Keratinocyte (primary cell): ENCODE data around the gene UMODL1. TPM values are rescaled to one million over a fixed set of nuclear protein-coding genes. Genes with fewer than 3 reads are reported as not detected.

ENCODE experiments used
- DNase-seq: peaks from one replicate; pipeline ENCODE4 v3.0.0-alpha.2; 2011; ENCODE audit warnings: low read depth, missing footprints, low spot score
- FAIRE-seq: peaks from 2 replicates; lab custom pipeline; 2011; peaks lifted over from hg19 to GRCh38; lab: Jason Lieb, UNC
- H2AFZ ChIP-seq: 2 replicates; pipeline ENCODE4 v1.6.0; 2012; ENCODE audit warnings: low read length, control low read depth, inconsistent platforms; ENCODE audit not compliant: control insufficient read depth
- H3K27ac ChIP-seq: 2 replicates; pipeline ENCODE4 v1.5.1; 2011; ENCODE audit warnings: low read length; ENCODE audit not compliant: control insufficient read depth, insufficient read depth
- H3K27me3 ChIP-seq: 3 replicates; pipeline ENCODE4 v1.6.0; 2011; ENCODE audit warnings: low read length; ENCODE audit not compliant: control insufficient read depth, insufficient read depth; ENCODE audit errors: extremely low read depth
- H3K36me3 ChIP-seq, 2 experiments: 2 replicates in 1 of 2; 3 replicates in 1 of 2; pipeline ENCODE4 v1.5.1; 2011; ENCODE audit warnings: low read length in 2 of 2, mild to moderate bottlenecking in 1 of 2; ENCODE audit not compliant: control insufficient read depth in 2 of 2, insufficient read depth in 2 of 2; ENCODE audit errors: extremely low read depth in 1 of 2
- H3K4me1 ChIP-seq: 3 replicates; pipeline ENCODE4 v1.5.1; 2011; ENCODE audit warnings: low read length; ENCODE audit not compliant: control insufficient read depth, insufficient read depth; ENCODE audit errors: extremely low read depth
- H3K4me2 ChIP-seq: 3 replicates; pipeline ENCODE4 v1.6.0; 2011; ENCODE audit warnings: low read depth, low read length; ENCODE audit not compliant: control insufficient read depth, insufficient read depth; ENCODE audit errors: extremely low read depth
- H3K4me3 ChIP-seq, 3 experiments: fragments of 200-600 bp in 1 of 3; sonication (generic) in 1 of 3; 2 replicates in 2 of 3; 3 replicates in 1 of 3; pipeline ENCODE4 v1.5.1; 2011 to 2016; ENCODE audit warnings: low read length in 3 of 3, mild to moderate bottlenecking in 3 of 3, control low read depth in 2 of 3, inconsistent platforms in 1 of 3, low read depth in 1 of 3, mixed read lengths in 1 of 3, mixed run types in 1 of 3, moderate library complexity in 1 of 3; ENCODE audit not compliant: control insufficient read depth in 2 of 3, insufficient read depth in 2 of 3; ENCODE audit errors: extremely low read depth in 1 of 3
- H3K79me2 ChIP-seq: 2 replicates; pipeline ENCODE4 v1.6.0; 2012; ENCODE audit warnings: low read length; ENCODE audit not compliant: control insufficient read depth, insufficient read depth
- H3K9ac ChIP-seq: 3 replicates; pipeline ENCODE4 v1.6.0; 2011; ENCODE audit warnings: low read length; ENCODE audit not compliant: control insufficient read depth, insufficient read depth; ENCODE audit errors: extremely low read depth
- H3K9me1 ChIP-seq: 3 replicates; pipeline ENCODE4 v1.6.0; 2011; ENCODE audit warnings: low read length; ENCODE audit not compliant: control insufficient read depth, insufficient read depth; ENCODE audit errors: extremely low read depth
- H3K9me3 ChIP-seq: 2 replicates; pipeline ENCODE4 v1.5.1; 2012; ENCODE audit warnings: low read depth, low read length; ENCODE audit not compliant: control insufficient read depth
- H4K20me1 ChIP-seq: 3 replicates; pipeline ENCODE4 v1.6.0; 2011; ENCODE audit warnings: low read length; ENCODE audit not compliant: control insufficient read depth, insufficient read depth; ENCODE audit errors: extremely low read depth
- EZH2 ChIP-seq: IDR thresholded peaks from one replicate; pipeline ENCODE4 v1.6.1; 2012; ENCODE audit warnings: inconsistent platforms, mild to moderate bottlenecking, low read length, moderate library complexity
- dilution Hi-C: fragments of 300-500 bp; cut with MboI; formaldehyde crosslinking; loops from one replicate; pipeline ENCODE4 v1.7.0; 2020; ENCODE audit warnings: low sequenced_read_pairs; ENCODE audit not compliant: extremely low pct_ligation_motif_present
- polyA plus RNA-seq, 5 experiments: library from polyadenylated mRNA; depleted of rRNA in 3 of 5; stranded (reverse) in 3 of 5; stranded (forward) in 1 of 5; unstranded in 1 of 5; fragments of >200 nt; gene quantifications; 1 replicate in 1 of 5; 2 replicates in 3 of 5; 3 replicates in 1 of 5; pipeline versions ENCODE4 v1.2.1 to v1.2.3, GENCODE V29; 2011 to 2012; ENCODE audit warnings: missing spikeins in 2 of 5, low read depth in 1 of 5, low replicate concordance in 1 of 5
- TF ChIP-seq, protein P1 (sequence below), 3 experiments: IDR thresholded peaks in 1 of 3; conservative IDR thresholded peaks in 1 of 3; optimal IDR thresholded peaks in 1 of 3; 2 replicates in 2 of 3; 3 replicates in 1 of 3; pipeline versions ENCODE3 to v1.5.1; 2011; ENCODE audit warnings: low read length in 3 of 3, mild to moderate bottlenecking in 3 of 3, moderate library complexity in 2 of 3, control low read depth in 1 of 3, inconsistent platforms in 1 of 3; ENCODE audit not compliant: insufficient read depth in 2 of 3; ENCODE audit errors: extremely low read depth in 1 of 3

The UMODL1 gene
- polyA plus RNA-seq, 1 donor (not counting 4 experiments of a cell fraction or from before 2014, with no cell fraction given): 0.03 TPM

GRCh38 chr21:42148097-42148496 is 77.0 kb downstream of the UMODL1 start:
- Histone ChIP-seq H3K27ac (no peak overlapping the region), H4K20me1 (no peaks in the 10 kb centered on the region), H3K9ac (no peak overlapping the region), H3K4me3 (no peak overlapping the region), H3K9me1 (no peaks in the 10 kb centered on the region), H3K36me3 (no peaks in the 10 kb centered on the region), H3K9me3 (no peaks in the 10 kb centered on the region), H2AFZ (no peak overlapping the region), H3K27me3 (peaks cover 9% of the 10 kb centered on the region), H3K4me2 (no peak overlapping the region), H3K79me2 (no peaks in the 10 kb centered on the region), H3K4me1 (no peaks in the 10 kb centered on the region)
- FAIRE-seq (no peak), DNase-seq (no peak)
- TF ChIP-seq EZH2: no peak
- TF ChIP-seq, protein P1, sequence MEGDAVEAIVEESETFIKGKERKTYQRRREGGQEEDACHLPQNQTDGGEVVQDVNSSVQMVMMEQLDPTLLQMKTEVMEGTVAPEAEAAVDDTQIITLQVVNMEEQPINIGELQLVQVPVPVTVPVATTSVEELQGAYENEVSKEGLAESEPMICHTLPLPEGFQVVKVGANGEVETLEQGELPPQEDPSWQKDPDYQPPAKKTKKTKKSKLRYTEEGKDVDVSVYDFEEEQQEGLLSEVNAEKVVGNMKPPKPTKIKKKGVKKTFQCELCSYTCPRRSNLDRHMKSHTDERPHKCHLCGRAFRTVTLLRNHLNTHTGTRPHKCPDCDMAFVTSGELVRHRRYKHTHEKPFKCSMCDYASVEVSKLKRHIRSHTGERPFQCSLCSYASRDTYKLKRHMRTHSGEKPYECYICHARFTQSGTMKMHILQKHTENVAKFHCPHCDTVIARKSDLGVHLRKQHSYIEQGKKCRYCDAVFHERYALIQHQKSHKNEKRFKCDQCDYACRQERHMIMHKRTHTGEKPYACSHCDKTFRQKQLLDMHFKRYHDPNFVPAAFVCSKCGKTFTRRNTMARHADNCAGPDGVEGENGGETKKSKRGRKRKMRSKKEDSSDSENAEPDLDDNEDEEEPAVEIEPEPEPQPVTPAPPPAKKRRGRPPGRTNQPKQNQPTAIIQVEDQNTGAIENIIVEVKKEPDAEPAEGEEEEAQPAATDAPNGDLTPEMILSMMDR (optimal IDR thresholded peaks at IDR 0.05 in 1 of 3, IDR thresholded peaks at IDR 0.05 in 1 of 3, conservative IDR thresholded peaks at IDR 0.05 in 1 of 3; ENCODE audit: extremely low read depth in 1 of 3, insufficient read depth in 2 of 3, low read length in 3 of 3): no peak
- dilution Hi-C loops: no loop called here

- Histone ChIP-seq H3K9me1 (no peaks in the 10 kb centered on the region), H3K4me2 (no peak overlapping the region), H3K27ac (no peak overlapping the region), H3K79me2 (no peaks in the 10 kb centered on the region), H3K4me1 (no peaks in the 10 kb centered on the region), H3K36me3 (no peaks in the 10 kb centered on the region), H3K9ac (no peak overlapping the region), H4K20me1 (no peaks in the 10 kb centered on the region), H3K9me3 (no peaks in the 10 kb centered on the region), H3K27me3 (peaks cover 14% of the 10 kb centered on the region), H2AFZ (no peak overlapping the region), H3K4me3 (no peak overlapping the region)
- FAIRE-seq: no peak
- TF ChIP-seq EZH2: no peak
- TF ChIP-seq, protein P1 (optimal IDR thresholded peaks at IDR 0.05 in 1 of 3, IDR thresholded peaks at IDR 0.05 in 1 of 3, conservative IDR thresholded peaks at IDR 0.05 in 1 of 3; ENCODE audit: extremely low read depth in 1 of 3, insufficient read depth in 2 of 3, low read length in 3 of 3): no peak
- dilution Hi-C loops: no loop called here
- no peak for DNase-seq
Measured at GRCh38 chr21:42148584-42148983, 77.5 kb downstream of the UMODL1 start.
